HG02852 (cell line): ENCODE measurements around the gene GPR158.

Source experiments
- ATAC-seq: cut with Tn5 transposase; IDR thresholded peaks from one replicate; pipeline ENCODE4 v1.9.1; 2021; ENCODE audit warnings: mild to moderate bottlenecking, moderate library complexity; ENCODE audit not compliant: unreplicated experiment

Gene GPR158

DNA sequence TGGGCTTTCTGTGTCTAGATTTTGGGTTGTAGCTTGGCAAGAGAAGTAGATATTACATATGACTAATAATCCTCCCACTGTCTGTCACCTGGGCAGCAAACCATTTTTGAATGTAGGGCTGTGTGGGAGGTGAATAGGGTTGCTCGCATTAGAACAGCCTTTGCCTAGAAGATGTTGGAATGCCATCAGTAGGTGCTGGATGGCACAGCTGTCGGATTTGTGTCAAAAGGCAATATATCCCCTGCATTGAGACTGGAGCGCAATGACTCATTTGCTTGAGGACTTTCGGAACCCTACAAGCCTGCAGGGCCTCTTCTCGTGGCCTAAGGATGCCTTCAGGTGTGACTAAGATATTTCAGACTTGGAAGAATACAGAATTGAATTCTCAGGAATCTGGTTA, 323.8 kb downstream of the GPR158 start:
- no peak for ATAC-seq

DNA sequence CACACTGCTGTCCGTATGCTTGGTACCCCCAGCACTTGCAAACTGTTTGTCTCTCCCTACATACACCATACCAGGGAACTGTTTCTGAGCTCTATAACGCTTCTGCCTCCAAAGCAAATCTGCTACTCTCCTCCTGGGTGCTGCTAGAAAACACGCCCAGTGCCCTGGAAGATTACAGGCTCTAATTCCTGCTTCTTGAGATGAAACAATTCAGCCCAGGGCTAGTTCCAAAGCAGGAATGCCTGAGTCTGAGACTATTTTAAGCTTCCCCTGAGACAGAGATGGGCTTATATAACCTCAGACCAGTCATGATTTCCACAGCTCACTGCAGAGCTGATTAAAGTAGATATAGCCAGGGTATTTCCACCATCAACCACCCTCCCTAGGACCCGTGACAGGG, 327.1 kb downstream of the GPR158 start:
- no peak for ATAC-seq

DNA sequence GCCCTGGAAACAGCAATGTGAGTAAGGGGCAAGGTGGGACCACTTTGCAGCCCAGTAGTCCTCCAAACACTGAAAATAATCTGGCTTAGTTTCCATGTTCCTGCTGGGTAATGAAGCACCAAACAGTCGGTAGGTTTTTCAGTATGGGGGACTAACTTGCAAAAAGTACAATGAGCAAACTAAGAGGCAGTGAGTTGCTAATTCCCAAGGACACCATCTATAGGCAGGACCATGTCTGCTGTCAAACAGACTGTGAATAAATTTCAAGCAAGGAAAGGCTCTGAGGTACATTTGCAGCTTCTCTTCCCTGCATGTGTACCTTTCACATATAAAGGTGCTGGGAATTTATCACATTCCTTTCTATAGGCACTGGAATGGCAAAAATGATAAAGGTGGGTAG, 327.7 kb downstream of the GPR158 start:
- no peak for ATAC-seq

DNA sequence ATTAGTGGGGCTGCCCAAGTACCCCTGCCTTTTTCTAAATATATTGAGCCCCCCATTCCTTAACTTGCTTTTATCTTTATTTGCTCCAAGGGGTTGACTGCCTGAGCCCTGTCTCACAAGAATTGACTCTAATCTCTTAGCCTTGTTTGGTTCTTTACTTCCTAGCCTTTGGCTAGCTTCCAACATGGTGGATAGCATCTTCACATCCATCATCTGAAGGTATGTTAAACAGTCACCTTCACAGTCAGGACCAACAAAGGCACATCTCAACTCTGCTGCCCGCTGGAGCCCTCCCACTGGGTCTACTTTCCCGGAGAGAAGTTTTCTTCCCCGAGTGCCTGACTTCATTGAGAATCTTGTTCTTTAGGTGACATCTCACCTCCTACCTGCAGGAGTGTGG, 329.5 kb downstream of the GPR158 start:
- no peak for ATAC-seq

DNA sequence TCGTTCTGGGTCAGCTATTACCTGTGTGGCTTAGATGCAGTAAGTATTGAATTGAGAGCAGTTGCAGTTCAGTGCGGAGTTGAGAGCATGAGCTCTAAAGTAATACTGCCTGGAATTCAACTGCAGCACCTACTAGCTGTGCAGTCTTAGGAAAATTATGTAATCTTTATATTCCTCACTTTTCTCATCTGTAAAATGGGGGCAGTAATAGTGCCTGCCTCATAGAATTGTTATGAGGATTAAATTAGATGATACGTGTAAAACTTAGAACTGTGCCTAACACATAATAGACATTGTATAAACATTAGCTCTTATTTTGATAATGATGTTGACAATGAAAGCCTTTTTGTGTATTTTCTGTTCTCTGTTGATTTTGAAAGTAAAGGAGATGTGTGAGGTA, 330.0 kb downstream of the GPR158 start:
- no peak for ATAC-seq

DNA sequence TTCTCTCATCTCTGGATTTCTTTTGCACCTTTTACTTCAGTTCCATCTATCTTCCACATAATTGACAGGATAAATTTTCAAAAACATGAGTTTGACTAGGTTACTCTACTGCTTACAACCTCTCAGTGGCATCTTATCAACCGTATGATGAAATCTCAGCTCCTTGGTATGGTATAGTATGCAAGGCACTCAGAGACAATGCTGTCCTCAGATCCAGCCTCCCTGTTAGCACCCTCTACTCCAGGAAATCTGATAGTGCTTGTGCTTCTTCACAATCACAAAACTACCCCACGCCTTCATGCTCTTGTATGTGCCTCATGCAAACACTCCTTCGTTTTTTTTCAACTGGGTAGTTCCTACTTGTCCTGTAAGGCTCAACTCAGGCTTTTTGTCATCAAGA, 330.7 kb downstream of the GPR158 start:
- no peak for ATAC-seq

DNA sequence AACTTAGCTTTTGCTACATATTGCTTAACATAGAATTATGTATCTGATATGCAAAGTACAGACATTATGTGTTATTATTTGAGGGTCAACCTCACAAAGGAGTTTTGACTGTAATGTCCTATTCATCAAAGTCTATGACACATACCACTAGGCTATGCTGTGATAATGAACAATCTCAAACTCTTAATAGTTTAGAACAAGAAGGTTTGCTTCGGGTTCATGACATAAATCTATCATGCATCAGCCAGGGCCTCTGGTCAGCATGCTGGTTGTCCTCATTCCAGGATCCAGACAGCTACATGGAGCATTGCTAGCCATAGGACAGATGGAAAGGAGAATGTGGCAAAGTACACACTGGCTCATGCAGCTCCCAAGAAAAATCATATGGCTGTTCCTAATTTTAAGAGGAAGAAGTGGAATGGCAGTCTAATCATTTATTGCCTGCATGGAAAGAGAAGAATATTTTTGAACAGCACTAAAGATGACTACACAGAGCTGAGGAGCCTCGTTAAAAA, 332.1 kb downstream of the GPR158 start:
- ATAC-seq: no peak

DNA sequence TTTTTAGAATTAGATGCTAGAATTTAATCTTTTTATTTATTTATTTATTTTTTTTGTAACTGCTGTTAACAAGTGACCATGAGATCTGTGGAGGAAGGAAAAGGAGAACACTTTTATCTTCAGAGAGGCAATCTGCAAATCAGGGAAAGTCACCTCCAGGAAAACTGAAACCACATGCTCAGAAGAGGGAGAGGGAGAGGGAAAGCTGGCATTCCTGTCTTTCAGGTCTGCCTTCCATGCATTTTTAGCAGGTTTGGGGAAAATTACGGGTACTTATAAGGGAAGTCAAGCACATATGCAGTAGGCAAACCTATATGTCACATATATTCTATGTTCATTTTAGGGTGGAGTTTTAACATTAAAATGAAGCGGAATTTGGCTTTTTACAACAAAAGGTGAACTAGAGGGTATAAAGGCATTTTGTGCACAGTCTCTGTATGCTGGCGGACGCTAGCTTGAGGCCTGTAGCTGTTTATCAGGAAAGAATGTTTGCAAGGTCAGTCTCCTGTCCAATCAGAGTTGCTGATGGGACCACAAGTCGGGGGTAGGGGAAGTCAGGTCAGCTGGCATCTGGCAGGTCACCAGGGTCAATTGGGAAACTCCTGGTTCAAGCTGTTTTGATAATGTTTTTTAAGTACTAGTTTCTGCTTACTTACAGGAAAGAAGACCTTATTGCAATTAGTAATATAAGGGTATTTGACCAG, 333.5 kb downstream of the GPR158 start:
- ATAC-seq: no peak

DNA sequence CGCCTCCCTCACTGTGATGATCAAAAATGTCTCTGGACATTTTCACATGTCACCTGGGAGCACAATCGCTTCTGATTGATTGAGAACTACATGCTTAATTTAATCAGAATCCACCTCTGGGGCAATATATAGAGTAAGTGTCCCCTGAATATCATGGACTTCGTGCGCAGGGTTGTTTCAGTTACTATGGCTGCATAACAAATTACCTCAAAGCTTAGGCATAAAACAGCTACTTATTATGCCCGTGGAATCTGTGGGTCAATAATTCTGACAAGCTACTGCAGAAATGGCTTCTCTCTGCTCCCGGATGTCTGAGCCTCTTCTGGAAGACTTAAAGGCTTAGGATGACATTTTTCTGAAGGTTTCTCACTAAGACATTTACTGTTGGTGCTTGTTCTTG, 334.4 kb downstream of the GPR158 start:
- no peak for ATAC-seq

DNA sequence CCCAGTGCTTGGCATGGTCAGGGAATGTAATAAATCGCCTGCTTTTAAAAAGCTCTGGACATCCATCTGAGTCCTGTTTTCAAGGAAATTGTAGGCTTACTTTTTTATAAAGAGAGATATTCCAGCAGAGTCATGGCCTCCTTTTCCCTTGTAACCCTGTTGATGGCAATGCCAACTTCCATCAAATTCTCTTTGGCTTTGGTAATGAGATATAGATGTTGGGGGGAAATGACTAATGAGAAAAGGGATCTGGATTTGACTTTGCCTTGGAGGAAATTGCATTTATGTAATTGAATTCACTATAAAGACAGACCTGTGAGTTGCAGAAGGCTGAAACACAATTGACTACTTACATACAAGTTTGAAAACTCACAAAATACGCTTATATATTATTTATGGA, 347.5 kb downstream of the GPR158 start:
- ATAC-seq: no peak

DNA sequence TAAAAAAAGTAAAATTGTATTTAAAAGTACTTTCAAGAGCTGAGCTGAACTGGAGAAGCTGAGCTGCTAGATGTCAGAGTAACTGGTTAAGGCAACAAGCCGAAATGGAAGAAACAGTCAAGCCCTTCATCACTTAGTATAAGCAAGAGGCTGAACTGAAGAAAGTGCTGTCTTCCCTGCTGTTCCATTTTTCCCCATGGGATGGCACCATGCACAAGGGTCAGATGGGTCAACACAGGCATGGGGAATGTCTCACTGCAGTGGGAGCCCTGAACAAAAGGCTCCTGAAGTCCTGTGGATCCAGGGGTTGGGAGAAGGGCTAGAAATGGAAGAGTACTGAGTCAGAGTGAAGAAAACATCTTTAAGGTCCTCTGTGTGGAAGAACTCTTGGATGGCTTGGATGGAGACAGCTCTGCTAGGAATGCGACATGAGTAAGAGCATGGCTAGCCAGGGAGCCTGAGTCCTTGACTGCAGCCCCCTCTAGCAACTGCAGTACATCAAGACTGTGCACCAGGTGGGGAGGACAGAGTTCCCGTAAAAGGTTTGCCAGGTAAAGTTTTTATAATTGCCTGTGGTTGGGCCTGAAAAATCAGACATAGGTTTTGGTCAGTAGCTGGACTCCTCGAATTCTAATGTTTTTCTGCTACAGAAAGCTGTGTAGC, 348.3 kb downstream of the GPR158 start:
- no peak for ATAC-seq

DNA sequence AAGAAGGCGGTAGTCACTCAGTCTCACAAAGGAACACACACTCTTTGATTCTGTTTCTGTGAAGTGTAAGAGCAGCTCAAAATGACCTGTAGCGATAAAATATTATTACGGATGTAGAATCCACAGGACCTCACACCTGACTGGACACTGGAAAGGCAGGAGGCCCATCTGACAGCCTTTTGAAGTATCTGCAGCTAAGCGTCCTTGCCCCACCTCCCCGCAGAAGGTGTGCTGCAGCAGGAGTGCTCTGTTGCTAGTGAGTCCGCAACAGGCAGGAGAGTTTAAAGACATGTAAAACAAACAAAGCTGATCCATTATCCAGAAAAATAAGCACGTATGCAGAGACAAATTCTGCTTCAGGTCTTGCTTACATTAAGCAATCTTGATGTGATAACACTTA, 355.5 kb downstream of the GPR158 start:
- ATAC-seq: no peak

DNA sequence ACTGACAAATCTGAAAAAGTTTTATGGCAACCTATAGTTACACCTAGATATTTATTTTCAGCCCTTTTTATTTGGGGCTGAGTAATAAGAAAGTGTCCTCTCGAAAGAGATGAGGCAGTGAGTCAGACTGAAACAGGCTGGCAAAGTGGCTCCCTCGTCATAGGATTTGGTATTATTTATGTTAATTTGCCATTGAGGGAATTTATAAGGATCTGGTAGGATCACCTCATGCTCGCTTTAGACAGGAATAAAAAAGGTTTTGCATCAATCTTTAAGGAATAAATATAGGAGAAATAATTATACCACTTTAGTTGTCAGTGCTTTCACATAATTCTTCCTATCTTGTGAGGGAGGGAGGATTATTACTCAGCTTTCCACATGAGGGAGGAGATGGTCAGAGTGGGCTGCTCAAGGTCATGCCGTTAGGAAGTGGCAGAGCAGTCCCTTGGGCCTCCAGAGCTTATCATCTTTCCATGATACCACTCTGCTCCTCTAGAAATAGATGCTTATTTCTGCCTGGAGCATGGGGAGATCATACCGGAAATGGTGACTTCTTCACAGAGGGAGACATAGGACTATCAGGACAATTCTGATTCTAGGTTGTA, 356.8 kb downstream of the GPR158 start:
- no peak for ATAC-seq

DNA sequence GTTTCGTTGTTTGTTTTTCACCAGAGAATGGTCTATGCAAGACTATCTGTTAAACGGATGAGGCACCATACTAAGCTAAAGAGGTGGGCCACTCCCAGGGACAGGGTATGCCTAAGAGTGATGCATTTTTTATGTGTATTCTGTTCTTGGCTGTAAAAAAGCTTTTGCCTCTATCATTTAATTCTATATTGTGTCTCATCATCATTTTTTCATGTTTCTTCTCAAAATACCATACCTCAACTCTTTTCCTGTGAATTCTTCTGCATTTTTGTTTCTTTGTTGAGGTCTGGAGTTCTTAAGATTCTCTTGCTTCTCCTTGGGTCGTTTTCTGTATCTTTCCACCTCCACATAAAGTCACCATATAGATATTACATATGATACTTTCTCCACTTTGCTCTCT, 357.4 kb downstream of the GPR158 start:
- ATAC-seq: no peak

DNA sequence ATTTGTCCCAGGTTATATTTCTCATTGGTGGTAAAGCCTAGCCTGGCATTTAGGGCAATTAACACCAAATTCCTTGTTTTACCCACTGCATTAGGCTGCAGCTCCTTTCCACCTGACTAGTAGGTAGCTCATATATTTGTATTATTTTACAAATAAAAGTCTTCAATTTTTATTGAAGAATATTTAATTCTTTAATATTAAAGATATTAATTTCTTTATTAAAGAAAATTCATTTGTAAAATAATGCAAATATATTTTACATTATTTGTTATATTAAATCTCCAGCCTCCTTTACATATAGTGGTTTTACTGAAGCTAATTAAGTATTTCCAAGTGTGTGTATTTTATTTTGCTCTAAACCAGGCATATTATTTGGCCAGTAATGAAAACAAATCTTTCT, 361.2 kb downstream of the GPR158 start:
- ATAC-seq: no peak

DNA sequence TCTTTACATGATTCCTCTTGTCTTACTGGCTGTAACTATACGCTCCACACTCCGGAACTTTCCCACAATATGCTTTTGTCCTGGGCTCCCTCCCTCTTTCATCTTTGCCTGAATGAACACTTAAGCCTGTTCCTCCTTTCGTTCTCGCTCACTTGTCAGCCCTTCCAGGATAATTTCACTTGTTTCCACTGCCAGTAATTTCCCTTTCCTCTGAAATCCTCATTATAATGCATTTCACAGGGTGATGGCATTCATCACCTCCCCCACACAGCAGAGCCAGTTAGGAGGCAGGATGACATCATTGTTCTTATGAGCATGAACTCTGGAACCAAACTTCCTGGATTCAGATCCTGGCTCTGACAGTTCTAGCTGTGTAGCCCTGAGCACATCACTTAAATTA, 372.6 kb downstream of the GPR158 start:
- ATAC-seq: no peak

DNA sequence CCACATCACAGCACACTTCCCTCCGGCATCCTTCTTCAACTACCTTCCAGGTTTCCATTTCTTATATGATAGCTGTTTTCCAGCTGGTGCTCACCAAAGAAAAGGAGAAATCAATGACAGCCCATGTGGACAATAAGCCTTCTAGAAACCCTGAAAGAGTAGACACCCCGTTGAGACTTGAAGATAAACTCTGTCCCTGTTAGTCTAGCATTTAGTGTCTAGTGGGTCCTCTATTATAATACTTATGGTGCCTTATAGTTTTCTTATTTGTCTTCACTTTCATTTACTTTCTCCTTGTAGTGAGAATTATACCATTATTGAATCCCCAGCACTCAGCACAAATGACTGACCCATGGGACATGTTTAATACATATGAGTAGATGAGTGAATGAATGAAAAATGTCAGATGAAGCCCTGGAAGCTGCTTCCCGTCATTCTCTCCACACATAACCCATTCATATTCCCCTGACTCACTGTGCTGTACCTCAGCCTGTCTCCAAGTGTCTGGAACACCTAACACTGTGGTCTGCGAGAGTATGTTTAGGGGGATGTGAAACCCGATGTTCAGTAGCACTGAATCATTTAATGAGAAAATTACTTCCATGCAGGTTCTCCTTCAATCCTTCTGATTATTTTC, 377.6 kb downstream of the GPR158 start:
- no peak for ATAC-seq

DNA sequence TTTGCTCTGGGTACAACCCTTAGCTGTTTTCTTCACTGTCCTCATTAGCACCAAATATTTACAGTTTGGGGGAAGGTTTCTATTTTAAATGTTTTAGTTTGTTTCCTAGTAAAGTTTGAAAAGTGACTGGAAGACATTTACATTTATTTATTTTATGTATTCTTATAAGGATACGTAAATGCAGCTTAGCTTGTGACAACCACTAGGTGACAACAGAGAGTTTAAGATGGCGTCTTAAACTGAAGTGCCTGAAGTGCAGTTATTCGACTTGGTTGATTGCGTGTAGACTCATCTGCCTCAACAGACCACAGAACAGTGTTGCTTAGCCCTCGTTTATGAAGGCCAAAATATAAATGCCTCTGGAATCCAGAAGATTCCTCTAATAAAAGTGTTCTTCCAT, 381.1 kb downstream of the GPR158 start:
- ATAC-seq: no peak

DNA sequence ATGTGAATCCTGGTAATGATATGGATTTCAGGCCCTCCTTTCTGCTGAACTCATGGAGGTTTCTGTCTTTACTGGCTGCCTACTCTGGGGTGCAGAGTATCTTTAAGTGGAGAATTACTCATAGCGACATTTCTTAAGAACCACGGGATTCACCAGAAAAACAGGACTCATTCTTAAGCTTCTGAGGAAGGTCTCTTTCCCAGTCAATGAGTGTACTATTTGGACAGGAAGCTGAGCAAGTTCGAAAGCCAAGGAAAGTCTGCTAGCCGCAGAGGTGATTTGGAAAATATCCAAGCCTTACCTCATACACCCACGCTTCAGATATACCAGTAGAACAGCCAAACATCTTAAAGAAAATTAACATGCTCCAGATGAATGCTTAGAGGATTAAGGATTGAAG, 381.7 kb downstream of the GPR158 start:
- ATAC-seq: no peak

DNA sequence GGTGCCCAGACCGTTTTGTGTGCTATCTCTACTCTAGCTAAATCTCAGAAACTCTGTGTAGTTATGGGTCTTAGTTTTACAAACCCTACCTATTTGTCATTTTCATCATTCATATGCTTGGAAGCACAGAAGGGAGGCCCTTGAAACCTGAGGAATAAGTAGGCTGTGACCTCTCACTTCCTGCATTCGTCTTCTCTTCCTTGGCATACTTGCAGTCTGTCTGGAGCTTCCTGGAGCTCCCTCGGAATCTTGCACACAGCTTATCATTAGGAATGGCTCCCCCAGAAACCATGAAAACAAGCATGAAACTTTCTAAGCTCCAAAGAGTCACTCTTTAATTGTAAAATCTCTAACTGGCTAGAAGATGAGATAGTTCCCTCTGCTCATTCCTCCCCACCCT, 382.3 kb downstream of the GPR158 start:
- no peak for ATAC-seq

DNA sequence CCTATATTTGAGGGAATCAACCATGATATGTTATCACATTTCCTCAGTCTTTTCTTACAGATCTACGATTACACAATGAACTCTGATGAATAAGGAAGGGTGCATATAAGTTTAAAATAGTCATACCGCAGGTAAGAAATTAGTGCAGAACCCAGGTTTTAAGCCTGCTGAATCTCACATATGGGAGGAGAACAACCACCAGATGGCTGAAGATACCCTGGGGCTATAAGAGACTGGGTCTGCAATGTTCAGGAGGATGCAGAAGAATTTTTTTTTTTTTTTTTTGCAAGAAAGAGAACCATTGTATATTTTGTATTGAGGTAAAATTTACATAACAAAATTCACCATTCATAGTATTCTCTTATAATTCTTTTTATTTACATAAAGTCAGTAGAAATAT, 387.0 kb downstream of the GPR158 start:
- no peak for ATAC-seq

DNA sequence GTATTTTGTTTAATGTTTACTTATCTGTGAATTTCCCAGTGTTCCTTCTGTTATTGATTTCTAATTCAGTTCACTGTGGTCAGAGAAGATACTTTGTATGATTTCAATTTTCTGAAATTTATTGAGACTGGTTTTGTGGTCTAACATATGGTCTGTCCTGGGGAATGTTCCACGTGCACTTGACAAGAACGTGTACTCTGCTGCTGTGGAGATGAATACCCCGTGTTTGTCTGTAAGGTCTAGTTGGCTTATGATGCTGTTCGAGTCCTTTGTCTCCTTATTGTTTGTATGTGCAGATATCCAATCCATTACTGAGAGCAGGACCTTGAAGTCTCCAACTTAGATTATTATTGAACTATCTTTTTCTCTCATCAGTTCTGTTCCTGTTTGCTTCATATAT, 387.7 kb downstream of the GPR158 start:
- ATAC-seq: no peak
